ENCODE results near the gene STAG3. TPM values are rescaled to one million over a fixed set of nuclear protein-coding genes. Genes with fewer than 3 reads are reported as not detected.
"Not testable (repeated sequence)": the region's sequence is repeated elsewhere in the genome, so short reads cannot be mapped to it uniquely, and the experiment has no call there.

Gene STAG3, protein sequence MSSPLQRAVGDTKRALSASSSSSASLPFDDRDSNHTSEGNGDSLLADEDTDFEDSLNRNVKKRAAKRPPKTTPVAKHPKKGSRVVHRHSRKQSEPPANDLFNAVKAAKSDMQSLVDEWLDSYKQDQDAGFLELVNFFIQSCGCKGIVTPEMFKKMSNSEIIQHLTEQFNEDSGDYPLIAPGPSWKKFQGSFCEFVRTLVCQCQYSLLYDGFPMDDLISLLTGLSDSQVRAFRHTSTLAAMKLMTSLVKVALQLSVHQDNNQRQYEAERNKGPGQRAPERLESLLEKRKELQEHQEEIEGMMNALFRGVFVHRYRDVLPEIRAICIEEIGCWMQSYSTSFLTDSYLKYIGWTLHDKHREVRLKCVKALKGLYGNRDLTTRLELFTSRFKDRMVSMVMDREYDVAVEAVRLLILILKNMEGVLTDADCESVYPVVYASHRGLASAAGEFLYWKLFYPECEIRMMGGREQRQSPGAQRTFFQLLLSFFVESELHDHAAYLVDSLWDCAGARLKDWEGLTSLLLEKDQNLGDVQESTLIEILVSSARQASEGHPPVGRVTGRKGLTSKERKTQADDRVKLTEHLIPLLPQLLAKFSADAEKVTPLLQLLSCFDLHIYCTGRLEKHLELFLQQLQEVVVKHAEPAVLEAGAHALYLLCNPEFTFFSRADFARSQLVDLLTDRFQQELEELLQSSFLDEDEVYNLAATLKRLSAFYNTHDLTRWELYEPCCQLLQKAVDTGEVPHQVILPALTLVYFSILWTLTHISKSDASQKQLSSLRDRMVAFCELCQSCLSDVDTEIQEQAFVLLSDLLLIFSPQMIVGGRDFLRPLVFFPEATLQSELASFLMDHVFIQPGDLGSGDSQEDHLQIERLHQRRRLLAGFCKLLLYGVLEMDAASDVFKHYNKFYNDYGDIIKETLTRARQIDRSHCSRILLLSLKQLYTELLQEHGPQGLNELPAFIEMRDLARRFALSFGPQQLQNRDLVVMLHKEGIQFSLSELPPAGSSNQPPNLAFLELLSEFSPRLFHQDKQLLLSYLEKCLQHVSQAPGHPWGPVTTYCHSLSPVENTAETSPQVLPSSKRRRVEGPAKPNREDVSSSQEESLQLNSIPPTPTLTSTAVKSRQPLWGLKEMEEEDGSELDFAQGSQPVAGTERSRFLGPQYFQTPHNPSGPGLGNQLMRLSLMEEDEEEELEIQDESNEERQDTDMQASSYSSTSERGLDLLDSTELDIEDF
- polyA plus RNA-seq = 15.6 TPM
- long read RNA-seq, donor 1 = 0 reads
- long read RNA-seq, donor 2, partial matches to known transcripts = 6 of 7 reads
- long read RNA-seq, donor 2, other reads (novel, unspliced or antisense) = 0 of 7 reads
- long read RNA-seq, donor 3, partial matches to known transcripts = 59 of 60 reads
- long read RNA-seq, donor 3, other reads (novel, unspliced or antisense) = 0 of 60 reads
- long read RNA-seq, donor 4 = 0 reads
- long read RNA-seq, donor 5 = 0 reads
- long read RNA-seq, donor 6, partial matches to known transcripts = 0 of 1 reads
- long read RNA-seq, donor 6, other reads (novel, unspliced or antisense) = 0 of 1 reads
- long read RNA-seq, donor 7, partial matches to known transcripts = 0 of 1 reads
- long read RNA-seq, donor 7, other reads (novel, unspliced or antisense) = 0 of 1 reads
- long read RNA-seq, donor 8 = 0 reads
- long read RNA-seq, donor 9 = 0 reads
- long read RNA-seq, donor 10, partial matches to known transcripts = 0 of 1 reads
- long read RNA-seq, donor 10, other reads (novel, unspliced or antisense) = 0 of 1 reads
- long read RNA-seq, donor 11 = 0 reads

DNA sequence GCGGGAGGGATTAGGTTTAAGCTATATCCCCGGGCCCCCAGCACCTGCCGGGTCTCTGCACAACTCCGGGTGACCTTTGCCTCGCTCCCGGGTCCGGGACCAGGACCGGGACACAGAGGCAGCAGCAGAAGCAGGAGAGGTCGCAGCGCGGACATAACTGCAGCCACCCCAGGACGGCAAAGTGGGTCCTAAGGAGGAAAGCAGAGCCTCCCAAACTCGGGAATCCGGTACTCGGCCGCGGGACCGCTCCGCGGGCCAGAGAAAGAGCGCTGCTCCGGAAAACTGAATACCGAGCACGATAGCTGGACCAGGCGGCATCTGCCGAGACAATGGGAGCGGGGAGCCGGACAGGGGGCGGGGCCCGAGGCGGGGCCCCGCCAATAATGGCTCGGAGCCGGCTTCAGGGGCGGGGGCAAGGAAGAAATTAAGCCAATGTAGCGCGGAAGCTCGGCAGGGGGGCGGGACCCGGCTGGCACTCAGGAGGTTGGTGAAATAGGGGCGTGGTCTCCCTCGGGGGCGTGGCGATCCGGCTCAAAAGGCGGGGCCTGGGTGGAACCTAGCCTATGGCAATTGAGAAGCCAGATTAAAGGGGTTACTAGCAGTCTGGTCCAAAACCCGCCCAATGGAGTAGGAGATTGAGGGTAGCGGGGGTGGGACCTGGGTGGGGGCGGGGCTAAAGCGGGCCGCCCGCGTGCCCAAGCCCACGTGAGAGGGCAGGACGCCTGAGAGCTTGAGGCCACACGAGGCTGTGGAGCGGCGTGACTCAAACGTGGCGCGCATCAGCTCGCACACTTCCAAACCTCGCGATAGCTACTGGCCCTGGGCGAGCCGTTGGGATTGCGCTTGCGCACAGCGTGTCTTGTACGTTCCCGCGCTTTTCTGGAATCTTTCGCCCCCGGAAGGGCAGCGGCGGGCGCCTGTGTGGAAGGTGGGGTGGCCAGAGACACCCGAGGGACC, at the start of gene STAG3, which contains the start of gene GPC2:
Gene STAG3 (plus strand): TSS at position 874 of the 957 bp plus-strand sequence. CDS start 2,639 bp downstream, outside the sequence.
Gene GPC2 (minus strand): TSS at position 337 of the 957 bp plus-strand sequence. CDS start 182 bp downstream, at position 155.
- no peaks in the 10 kb centered on the region for H3K36me3 ChIP-seq (ENCODE audit: control insufficient read depth, insufficient read depth, low read length)
- peaks cover 5% of the 10 kb centered on the region for H3K4me1 ChIP-seq (ENCODE audit: control insufficient read depth, insufficient read depth, low read length)
- H3K27ac ChIP-seq (ENCODE audit: low read length) = no peak within 1 kb of the TSS
- H3K4me3 ChIP-seq (ENCODE audit: low read length) = peak within 1 kb of the TSS; percentile 59
- DNase-seq = peak; percentile 89 to 91
- peaks cover 17% of the 10 kb centered on the region for H3K27me3 ChIP-seq (ENCODE audit: control insufficient read depth, insufficient read depth, low read length)
- peaks cover 10% of the 10 kb centered on the region for H3K9me3 ChIP-seq (ENCODE audit: control insufficient read depth, low read depth, low read length)
- WGBS (ENCODE audit: insufficient coverage, low lambda C conversion rate) = no CpG with 5 or more reads among the region's 78 CpGs

DNA sequence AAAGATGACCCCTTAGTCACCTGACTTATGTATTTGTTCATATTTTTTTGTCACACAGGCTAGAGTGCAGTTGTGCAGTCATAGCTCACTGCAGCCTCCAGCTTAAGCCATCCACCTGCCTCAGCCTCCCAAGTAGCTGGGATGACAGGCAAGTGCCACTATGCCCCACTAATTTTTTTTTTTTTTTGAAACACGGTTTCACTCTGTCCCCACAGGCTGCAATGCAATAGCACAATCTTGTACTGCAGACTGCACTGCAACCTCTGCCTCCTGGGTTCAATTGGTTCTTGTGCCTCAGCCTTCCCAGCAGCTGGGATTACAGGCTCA, 49.1 kb upstream of the STAG3 start:
- Histone ChIP-seq H3K36me3 (ENCODE audit: control insufficient read depth, insufficient read depth, low read length) (no peaks in the 10 kb centered on the region), H3K9me3 (ENCODE audit: control insufficient read depth, low read depth, low read length) (no peaks in the 10 kb centered on the region), H3K27me3 (ENCODE audit: control insufficient read depth, insufficient read depth, low read length) (no peaks in the 10 kb centered on the region), H3K4me1 (ENCODE audit: control insufficient read depth, insufficient read depth, low read length) (peaks cover 36% of the 10 kb centered on the region), H3K27ac (ENCODE audit: low read length) (peak overlapping the region; percentile 99), H3K4me3 (ENCODE audit: low read length) (no peak overlapping the region)
- DNase-seq = no peak
- WGBS (ENCODE audit: insufficient coverage, low lambda C conversion rate) = no CpG with 5 or more reads among the region's 1 CpG

DNA sequence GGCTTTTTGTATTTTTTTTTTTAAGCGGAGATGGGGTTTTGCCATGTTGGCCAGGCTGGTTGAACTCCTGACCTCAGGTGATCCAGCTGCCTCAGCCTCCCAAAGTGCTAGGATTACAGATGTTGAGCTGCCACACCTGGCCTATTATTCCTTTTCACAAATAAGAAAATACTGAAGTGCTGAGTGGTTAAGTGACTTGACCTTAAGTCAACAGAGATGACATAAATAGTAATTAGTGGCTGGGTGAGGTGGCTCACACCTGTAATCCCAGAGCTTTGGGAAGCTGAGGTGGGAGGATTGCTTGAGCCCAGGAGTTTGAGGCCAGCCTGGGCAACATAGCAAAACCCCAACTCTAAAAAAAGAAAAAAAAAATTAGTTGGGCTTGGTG, 47.5 kb upstream of the STAG3 start:
- H3K27ac ChIP-seq (ENCODE audit: low read length) = peak overlapping the region; percentile 36
- WGBS (ENCODE audit: insufficient coverage, low lambda C conversion rate) = no CpG with 5 or more reads among the region's 1 CpG

DNA sequence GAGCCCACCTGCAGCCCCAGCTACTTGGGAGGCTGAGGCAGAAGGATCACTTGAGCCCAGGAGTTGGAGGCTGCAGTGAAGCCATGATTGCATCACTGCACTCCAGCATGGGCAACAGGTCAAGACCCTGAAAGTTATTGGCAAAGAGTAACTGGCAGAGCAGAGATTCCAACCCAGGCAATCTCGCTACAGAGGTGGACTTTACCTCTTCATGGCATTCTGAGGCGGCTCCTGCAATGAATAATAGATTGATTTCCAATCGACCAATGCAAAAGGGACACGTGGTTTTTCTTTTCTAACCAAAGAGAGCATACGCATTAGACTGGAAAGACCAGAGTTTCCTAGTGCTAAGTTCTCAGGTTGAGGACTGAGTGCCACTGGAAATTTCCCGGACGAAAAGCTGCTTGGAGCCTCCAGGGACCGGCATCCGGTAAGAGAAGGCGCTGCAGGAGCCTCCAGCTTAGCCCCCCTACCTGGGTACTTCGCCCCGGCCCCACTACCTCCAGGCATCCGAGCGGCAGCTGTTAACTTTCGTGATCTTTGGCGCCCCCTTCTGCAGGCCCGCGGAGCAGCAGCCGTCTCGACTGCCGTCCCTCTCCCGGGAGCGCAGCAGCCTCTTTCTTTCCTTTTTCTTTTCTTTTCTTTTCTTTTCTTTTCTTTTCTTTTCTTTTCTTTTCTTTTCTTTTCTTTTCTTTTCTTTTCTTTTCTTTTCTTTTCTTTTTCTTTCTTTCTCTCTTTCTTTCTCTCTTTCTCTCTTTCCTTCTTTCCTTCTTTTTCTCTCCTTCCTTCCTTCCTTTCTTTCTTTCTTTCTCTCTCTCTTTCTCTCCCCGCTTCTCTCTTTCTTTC, 46.9 kb upstream of the STAG3 start:
- Histone ChIP-seq H3K27me3 (ENCODE audit: control insufficient read depth, insufficient read depth, low read length) (no peaks in the 10 kb centered on the region), H3K27ac (ENCODE audit: low read length) (peak overlapping the region; percentile 36), H3K9me3 (ENCODE audit: control insufficient read depth, low read depth, low read length) (no peaks in the 10 kb centered on the region), H3K4me1 (ENCODE audit: control insufficient read depth, insufficient read depth, low read length) (peaks cover 17% of the 10 kb centered on the region), H3K36me3 (ENCODE audit: control insufficient read depth, insufficient read depth, low read length) (no peaks in the 10 kb centered on the region), H3K4me3 (ENCODE audit: low read length) (peak overlapping the region; percentile 10)
- peak in 1 of 2 donors; percentile 77 for DNase-seq
- WGBS (ENCODE audit: insufficient coverage, low lambda C conversion rate) = 8% methylated on average over 9 of the region's 24 CpGs

More for the DNA sequence above, 47.5 kb upstream of the STAG3 start:
- not testable (repeated sequence) for DNase-seq; H3K27me3 ChIP-seq (ENCODE audit: control insufficient read depth, insufficient read depth, low read length); H3K4me3 ChIP-seq (ENCODE audit: low read length); H3K36me3 ChIP-seq (ENCODE audit: control insufficient read depth, insufficient read depth, low read length); H3K9me3 ChIP-seq (ENCODE audit: control insufficient read depth, low read depth, low read length)
- H3K4me1 ChIP-seq (ENCODE audit: control insufficient read depth, insufficient read depth, low read length) = peaks cover 23% of the 10 kb centered on the region

DNA sequence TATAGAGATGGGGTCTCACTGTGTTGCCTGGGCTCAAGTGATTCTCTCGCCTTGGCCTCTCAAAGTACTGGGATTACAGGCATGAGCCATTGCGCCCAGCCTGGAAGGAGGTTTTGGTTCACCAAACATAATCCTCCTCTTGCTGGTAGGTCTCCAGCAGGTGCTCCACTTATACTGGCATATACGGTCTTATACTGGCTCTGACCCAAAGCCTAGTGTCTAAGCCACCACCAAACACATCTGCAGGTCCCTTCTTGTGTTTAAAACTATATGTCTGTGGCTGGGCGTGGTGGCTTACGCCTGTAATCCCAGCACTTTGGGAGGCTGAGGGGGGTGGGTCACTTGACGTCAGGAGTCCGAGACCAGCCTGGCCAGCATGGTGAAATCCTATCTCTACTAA, 45.6 kb upstream of the STAG3 start:
- H3K36me3 ChIP-seq (ENCODE audit: control insufficient read depth, insufficient read depth, low read length) = no peaks in the 10 kb centered on the region
- no peak overlapping the region for H3K4me3 ChIP-seq (ENCODE audit: low read length)
- no CpG with 5 or more reads among the region's 7 CpGs for WGBS (ENCODE audit: insufficient coverage, low lambda C conversion rate)
- H3K4me1 ChIP-seq (ENCODE audit: control insufficient read depth, insufficient read depth, low read length) = peaks cover 17% of the 10 kb centered on the region
- no peak for DNase-seq
- H3K27me3 ChIP-seq (ENCODE audit: control insufficient read depth, insufficient read depth, low read length) = no peaks in the 10 kb centered on the region
- no peaks in the 10 kb centered on the region for H3K9me3 ChIP-seq (ENCODE audit: control insufficient read depth, low read depth, low read length)
- no peak overlapping the region for H3K27ac ChIP-seq (ENCODE audit: low read length)

DNA sequence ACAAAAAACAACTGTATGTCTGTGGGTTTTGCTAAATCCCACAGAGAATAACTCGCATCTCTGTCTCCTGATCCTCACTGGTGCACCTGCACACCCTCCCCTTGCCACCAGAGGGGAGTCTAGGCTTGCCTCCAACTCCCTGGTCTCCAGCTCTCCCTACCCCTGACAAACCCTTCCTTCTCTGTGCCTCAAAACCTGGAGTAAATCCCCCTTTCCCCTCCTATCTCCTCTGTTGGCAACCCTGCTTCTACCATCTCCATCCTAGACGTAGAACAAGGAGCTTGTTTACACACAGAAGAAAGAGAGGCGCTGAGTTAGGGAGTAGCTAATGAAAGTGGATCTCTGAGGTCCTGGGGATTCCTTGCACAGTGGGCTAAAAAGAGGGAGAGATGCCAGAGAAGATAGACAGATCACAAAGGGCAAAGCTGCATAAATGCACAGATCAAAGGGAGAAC, 45.0 kb upstream of the STAG3 start:
- no peaks in the 10 kb centered on the region for H3K9me3 ChIP-seq (ENCODE audit: control insufficient read depth, low read depth, low read length)
- no peak overlapping the region for H3K4me3 ChIP-seq (ENCODE audit: low read length)
- peaks cover 17% of the 10 kb centered on the region for H3K4me1 ChIP-seq (ENCODE audit: control insufficient read depth, insufficient read depth, low read length)
- WGBS (ENCODE audit: insufficient coverage, low lambda C conversion rate) = no CpG with 5 or more reads among the region's 3 CpGs
- no peaks in the 10 kb centered on the region for H3K27me3 ChIP-seq (ENCODE audit: control insufficient read depth, insufficient read depth, low read length)
- no peaks in the 10 kb centered on the region for H3K36me3 ChIP-seq (ENCODE audit: control insufficient read depth, insufficient read depth, low read length)
- H3K27ac ChIP-seq (ENCODE audit: low read length) = no peak overlapping the region
- DNase-seq = peak in 1 of 2 donors; percentile 42

- no peak for DNase-seq
- Histone ChIP-seq H3K9me3 (ENCODE audit: control insufficient read depth, low read depth, low read length) (no peaks in the 10 kb centered on the region), H3K4me1 (ENCODE audit: control insufficient read depth, insufficient read depth, low read length) (peaks cover 6% of the 10 kb centered on the region), H3K27ac (ENCODE audit: low read length) (no peak overlapping the region), H3K4me3 (ENCODE audit: low read length) (no peak overlapping the region), H3K36me3 (ENCODE audit: control insufficient read depth, insufficient read depth, low read length) (no peaks in the 10 kb centered on the region), H3K27me3 (ENCODE audit: control insufficient read depth, insufficient read depth, low read length) (no peaks in the 10 kb centered on the region)
- 100% methylated on average over 1 of the region's 13 CpGs for WGBS (ENCODE audit: insufficient coverage, low lambda C conversion rate)
These were observed 39.6 kb upstream of the STAG3 start for GRCh38 chr7:100137851-100138760.
